HG02642 (cell line): ENCODE measurements around the gene STXBP4.

Source experiments
- ATAC-seq: cut with Tn5 transposase; IDR thresholded peaks from one replicate; pipeline ENCODE4 v1.9.1; 2021; ENCODE audit warnings: mild to moderate bottlenecking; ENCODE audit not compliant: unreplicated experiment, poor library complexity

STXBP4 gene

DNA sequence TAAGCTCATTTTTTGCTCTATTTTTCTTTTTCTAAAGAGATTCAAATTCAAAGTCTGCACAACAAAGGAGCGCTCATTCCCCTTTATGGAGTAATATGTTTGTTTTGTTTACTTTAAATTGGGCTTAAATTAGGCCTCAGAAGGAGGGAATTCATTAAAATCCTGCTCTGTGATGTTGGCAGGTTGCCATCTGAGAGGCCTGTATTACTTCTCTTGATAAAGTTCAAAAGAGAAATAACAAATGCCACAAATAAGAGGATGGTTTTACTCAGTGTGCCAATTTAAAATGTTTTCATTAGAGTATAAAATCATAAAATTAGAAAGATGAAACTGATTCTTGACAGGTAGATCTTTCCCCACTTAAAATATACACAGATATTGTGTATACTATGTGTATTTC, 241.7 kb downstream of the STXBP4 start:
- no peak for ATAC-seq

DNA sequence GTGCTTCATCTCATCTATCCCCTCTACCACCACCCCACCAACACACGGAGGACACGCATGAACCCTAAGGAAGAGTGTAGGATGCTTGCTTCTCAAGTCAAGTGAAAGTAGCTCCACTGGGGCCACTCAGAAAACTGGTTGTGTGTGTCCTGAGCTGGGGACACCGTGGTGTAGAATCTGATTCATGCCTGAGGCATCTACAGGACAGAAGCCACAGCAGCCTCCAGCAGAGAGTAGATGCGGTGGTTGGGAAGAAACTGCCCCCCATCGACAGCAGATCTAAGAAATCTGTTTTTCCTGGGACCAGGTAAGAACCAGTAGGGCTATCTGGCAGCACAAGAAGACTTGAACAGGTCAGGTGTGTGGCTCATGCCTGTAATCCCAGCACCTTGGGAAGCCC, 244.3 kb downstream of the STXBP4 start:
- no peak for ATAC-seq

DNA sequence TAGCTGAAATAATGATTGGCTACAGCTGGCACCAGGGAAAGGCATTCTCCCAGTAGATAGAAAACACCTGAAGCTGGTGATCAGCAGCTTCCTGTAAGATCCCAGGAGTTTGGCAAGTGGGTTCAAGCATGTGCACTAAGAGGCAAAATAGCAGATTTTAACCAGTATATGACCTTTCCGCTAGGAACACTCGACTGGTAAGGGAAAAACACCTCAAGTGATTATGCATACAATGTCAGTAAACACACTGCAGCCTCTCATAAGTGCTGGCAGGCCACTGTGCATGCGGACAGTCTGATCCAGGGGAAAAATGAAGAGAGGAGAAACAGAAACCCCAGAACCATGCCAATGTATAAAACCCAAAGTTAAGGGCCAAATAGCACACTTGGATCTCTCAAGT, 247.1 kb downstream of the STXBP4 start:
- ATAC-seq, result no peak

DNA sequence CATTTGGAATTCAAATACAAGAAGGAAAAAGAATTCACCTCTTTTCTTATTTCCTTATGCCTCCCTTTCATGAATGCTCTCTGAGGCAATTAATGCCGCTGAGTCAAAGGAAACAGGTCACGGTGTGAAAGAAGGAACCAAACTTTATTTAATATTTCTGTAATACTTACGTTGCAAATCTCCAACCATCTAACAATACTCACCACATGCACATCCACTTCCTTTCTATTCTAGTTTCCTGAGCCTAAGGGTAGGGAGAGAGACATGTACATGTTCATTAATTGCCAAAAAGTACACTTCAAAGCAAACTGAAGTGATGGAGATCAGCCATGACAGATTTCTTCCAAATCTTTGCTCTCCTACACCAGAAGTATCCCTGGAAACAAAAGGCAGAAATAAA, 248.3 kb downstream of the STXBP4 start:
- no peak for ATAC-seq

DNA sequence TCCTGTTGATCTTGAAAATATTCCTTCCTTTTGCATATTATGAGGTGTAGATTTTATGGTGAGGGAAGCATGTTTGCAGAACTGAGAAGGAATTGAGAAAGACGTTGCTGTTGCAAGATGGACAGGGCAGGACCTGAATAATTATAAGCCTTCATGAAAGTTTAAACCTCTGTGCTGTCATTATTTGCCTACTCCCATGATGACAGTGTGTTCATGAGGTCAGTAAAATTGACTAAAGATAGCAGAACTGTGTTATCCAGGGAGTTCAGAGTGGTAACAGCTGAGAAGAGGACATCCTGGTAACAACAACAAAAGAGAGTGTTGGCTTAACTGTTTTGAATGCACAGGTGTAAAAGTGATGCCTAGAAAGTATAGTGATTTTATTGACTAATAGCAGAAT, 250.9 kb downstream of the STXBP4 start:
- no peak for ATAC-seq

DNA sequence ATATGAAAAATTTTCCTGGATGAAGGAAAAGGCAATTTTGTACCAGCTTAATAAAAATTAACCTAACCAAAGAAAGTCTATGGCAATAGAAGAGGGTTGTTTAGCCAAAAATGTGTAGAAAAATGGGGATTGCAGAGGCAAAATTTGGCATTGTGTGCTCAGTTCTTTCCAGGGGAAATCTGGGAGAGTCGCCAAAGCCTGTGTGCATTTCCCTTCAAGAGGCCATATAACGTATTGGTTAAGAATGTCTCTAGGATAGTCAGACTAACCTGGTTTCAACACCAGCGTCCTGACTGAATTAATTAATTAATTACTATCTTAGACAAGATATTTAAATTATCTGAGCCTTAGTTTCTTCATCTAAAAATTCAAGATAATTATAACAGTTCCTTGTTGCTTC, 251.4 kb downstream of the STXBP4 start:
- no peak for ATAC-seq
